ENCODE data around the gene NOL3.

The NOL3 gene

GRCh38 chr16:67206129-67206837 lies 35.9 kb downstream of the NOL3 start:
- no peaks in the 10 kb centered on the region for H3K4me1 Mint-ChIP-seq (ENCODE audit: low read depth)
- peaks cover 4% of the 10 kb centered on the region for H3K36me3 Mint-ChIP-seq (ENCODE audit: low read depth)
- no peak overlapping the region for H3K27ac Mint-ChIP-seq
- no peaks in the 10 kb centered on the region for H3K9me3 Mint-ChIP-seq
- no peak overlapping the region for H3K4me3 Mint-ChIP-seq
- DNase-seq (ENCODE audit: low spot score), result no peak
- H3K27me3 Mint-ChIP-seq (ENCODE audit: low read depth), result no peaks in the 10 kb centered on the region

- H3K4me3 Mint-ChIP-seq, result no peak overlapping the region
- H3K9me3 Mint-ChIP-seq, result no peaks in the 10 kb centered on the region
- no peak overlapping the region for H3K27ac Mint-ChIP-seq
- H3K36me3 Mint-ChIP-seq (ENCODE audit: low read depth), result peaks cover 4% of the 10 kb centered on the region
- no peaks in the 10 kb centered on the region for H3K27me3 Mint-ChIP-seq (ENCODE audit: low read depth)
- no peak for DNase-seq (ENCODE audit: low spot score)
- no peaks in the 10 kb centered on the region for H3K4me1 Mint-ChIP-seq (ENCODE audit: low read depth)
Observed at GRCh38 chr16:67206838-67207248, 36.5 kb downstream of the NOL3 start.

- Mint-ChIP-seq H3K4me3 (no peak overlapping the region), H3K27me3 (ENCODE audit: low read depth) (no peaks in the 10 kb centered on the region), H3K4me1 (ENCODE audit: low read depth) (no peaks in the 10 kb centered on the region), H3K9me3 (no peaks in the 10 kb centered on the region), H3K36me3 (ENCODE audit: low read depth) (peaks cover 4% of the 10 kb centered on the region), H3K27ac (no peak overlapping the region)
- DNase-seq (ENCODE audit: low spot score), result no peak
Observed at GRCh38 chr16:67207249-67208091, 37.1 kb downstream of the NOL3 start.

GRCh38 chr16:67208154-67208896 lies 38.0 kb downstream of the NOL3 start:
- Mint-ChIP-seq H3K4me3 (no peak overlapping the region), H3K9me3 (no peaks in the 10 kb centered on the region), H3K27ac (no peak overlapping the region), H3K4me1 (ENCODE audit: low read depth) (no peaks in the 10 kb centered on the region), H3K36me3 (ENCODE audit: low read depth) (peaks cover 4% of the 10 kb centered on the region), H3K27me3 (ENCODE audit: low read depth) (no peaks in the 10 kb centered on the region)
- no peak for DNase-seq (ENCODE audit: low spot score)

GRCh38 chr16:67209565-67209964 lies 39.2 kb downstream of the NOL3 start:
- Mint-ChIP-seq H3K27me3 (ENCODE audit: low read depth) (no peaks in the 10 kb centered on the region), H3K4me1 (ENCODE audit: low read depth) (no peaks in the 10 kb centered on the region), H3K27ac (peak overlapping the region; percentile 41), H3K9me3 (no peaks in the 10 kb centered on the region), H3K4me3 (no peak overlapping the region), H3K36me3 (ENCODE audit: low read depth) (no peaks in the 10 kb centered on the region)
- no peak for DNase-seq (ENCODE audit: low spot score)

- Mint-ChIP-seq H3K4me3 (no peak overlapping the region), H3K36me3 (ENCODE audit: low read depth) (no peaks in the 10 kb centered on the region), H3K9me3 (no peaks in the 10 kb centered on the region), H3K27ac (no peak overlapping the region), H3K27me3 (ENCODE audit: low read depth) (no peaks in the 10 kb centered on the region), H3K4me1 (ENCODE audit: low read depth) (no peaks in the 10 kb centered on the region)
- no peak for DNase-seq (ENCODE audit: low spot score)
Observed at GRCh38 chr16:67210069-67210937, 40.0 kb downstream of the NOL3 start.

GRCh38 chr16:67211674-67212073 lies 41.3 kb downstream of the NOL3 start:
- Mint-ChIP-seq H3K4me3 (no peak overlapping the region), H3K4me1 (ENCODE audit: low read depth) (no peaks in the 10 kb centered on the region), H3K36me3 (ENCODE audit: low read depth) (no peaks in the 10 kb centered on the region), H3K9me3 (no peaks in the 10 kb centered on the region), H3K27me3 (ENCODE audit: low read depth) (no peaks in the 10 kb centered on the region), H3K27ac (no peak overlapping the region)
- no peak for DNase-seq (ENCODE audit: low spot score)

- H3K4me1 Mint-ChIP-seq (ENCODE audit: low read depth), result no peaks in the 10 kb centered on the region
- H3K27ac Mint-ChIP-seq, result no peak overlapping the region
Observed at GRCh38 chr16:67212766-67213165, 42.4 kb downstream of the NOL3 start.

GRCh38 chr16:67213197-67214019 lies 43.1 kb downstream of the NOL3 start:
- no peak overlapping the region for H3K27ac Mint-ChIP-seq
- H3K9me3 Mint-ChIP-seq, result no peaks in the 10 kb centered on the region
- no peaks in the 10 kb centered on the region for H3K27me3 Mint-ChIP-seq (ENCODE audit: low read depth)
- no peaks in the 10 kb centered on the region for H3K4me1 Mint-ChIP-seq (ENCODE audit: low read depth)
- H3K36me3 Mint-ChIP-seq (ENCODE audit: low read depth), result no peaks in the 10 kb centered on the region
- H3K4me3 Mint-ChIP-seq, result no peak overlapping the region
- DNase-seq (ENCODE audit: low spot score), result no peak

More at GRCh38 chr16:67212766-67213165, 42.4 kb downstream of the NOL3 start:
- H3K36me3 Mint-ChIP-seq (ENCODE audit: low read depth), result no peaks in the 10 kb centered on the region
- no peaks in the 10 kb centered on the region for H3K27me3 Mint-ChIP-seq (ENCODE audit: low read depth)
- DNase-seq (ENCODE audit: low spot score), result no peak
- no peaks in the 10 kb centered on the region for H3K9me3 Mint-ChIP-seq
- H3K4me3 Mint-ChIP-seq, result no peak overlapping the region

- Mint-ChIP-seq H3K4me1 (ENCODE audit: low read depth) (no peaks in the 10 kb centered on the region), H3K4me3 (no peak overlapping the region), H3K9me3 (no peaks in the 10 kb centered on the region), H3K27me3 (ENCODE audit: low read depth) (no peaks in the 10 kb centered on the region), H3K36me3 (ENCODE audit: low read depth) (no peaks in the 10 kb centered on the region), H3K27ac (no peak overlapping the region)
- DNase-seq (ENCODE audit: low spot score), result no peak
Observed at GRCh38 chr16:67215706-67216105, 45.4 kb downstream of the NOL3 start.

GRCh38 chr16:67216612-67217490 lies 46.5 kb downstream of the NOL3 start:
- Mint-ChIP-seq H3K9me3 (no peaks in the 10 kb centered on the region), H3K36me3 (ENCODE audit: low read depth) (no peaks in the 10 kb centered on the region), H3K27ac (no peak overlapping the region)

GRCh38 chr16:67223992-67224391 lies 53.7 kb downstream of the NOL3 start:
- Mint-ChIP-seq H3K4me3 (peak overlapping the region; percentile 22), H3K4me1 (ENCODE audit: low read depth) (peaks cover 42% of the 10 kb centered on the region), H3K27ac (peak overlapping the region; percentile 19), H3K36me3 (ENCODE audit: low read depth) (peaks cover 12% of the 10 kb centered on the region), H3K27me3 (ENCODE audit: low read depth) (no peaks in the 10 kb centered on the region), H3K9me3 (no peaks in the 10 kb centered on the region)
- DNase-seq (ENCODE audit: low spot score), result no peak

More at GRCh38 chr16:67216612-67217490, 46.5 kb downstream of the NOL3 start:
- no peak for DNase-seq (ENCODE audit: low spot score)
- Mint-ChIP-seq H3K4me1 (ENCODE audit: low read depth) (no peaks in the 10 kb centered on the region), H3K27me3 (ENCODE audit: low read depth) (no peaks in the 10 kb centered on the region), H3K4me3 (no peak overlapping the region)

Data from T-helper 2 cell treated with Interferon-gamma antibody and Interleukin-4, amounts not matched to agents 5 μg/mL and 100 μg/mL, for 36 hours (primary cell).